ENCODE data around the gene NMD3. TPM values are rescaled to one million over a fixed set of nuclear protein-coding genes. Genes with fewer than 3 reads are reported as not detected.
"Not testable (repeated sequence)": the region's sequence is repeated elsewhere in the genome, so short reads cannot be mapped to it uniquely, and the experiment has no call there.

Gene NMD3
- total RNA-seq = 10 to 100 TPM; 33.5 to 45.5 TPM

DNA sequence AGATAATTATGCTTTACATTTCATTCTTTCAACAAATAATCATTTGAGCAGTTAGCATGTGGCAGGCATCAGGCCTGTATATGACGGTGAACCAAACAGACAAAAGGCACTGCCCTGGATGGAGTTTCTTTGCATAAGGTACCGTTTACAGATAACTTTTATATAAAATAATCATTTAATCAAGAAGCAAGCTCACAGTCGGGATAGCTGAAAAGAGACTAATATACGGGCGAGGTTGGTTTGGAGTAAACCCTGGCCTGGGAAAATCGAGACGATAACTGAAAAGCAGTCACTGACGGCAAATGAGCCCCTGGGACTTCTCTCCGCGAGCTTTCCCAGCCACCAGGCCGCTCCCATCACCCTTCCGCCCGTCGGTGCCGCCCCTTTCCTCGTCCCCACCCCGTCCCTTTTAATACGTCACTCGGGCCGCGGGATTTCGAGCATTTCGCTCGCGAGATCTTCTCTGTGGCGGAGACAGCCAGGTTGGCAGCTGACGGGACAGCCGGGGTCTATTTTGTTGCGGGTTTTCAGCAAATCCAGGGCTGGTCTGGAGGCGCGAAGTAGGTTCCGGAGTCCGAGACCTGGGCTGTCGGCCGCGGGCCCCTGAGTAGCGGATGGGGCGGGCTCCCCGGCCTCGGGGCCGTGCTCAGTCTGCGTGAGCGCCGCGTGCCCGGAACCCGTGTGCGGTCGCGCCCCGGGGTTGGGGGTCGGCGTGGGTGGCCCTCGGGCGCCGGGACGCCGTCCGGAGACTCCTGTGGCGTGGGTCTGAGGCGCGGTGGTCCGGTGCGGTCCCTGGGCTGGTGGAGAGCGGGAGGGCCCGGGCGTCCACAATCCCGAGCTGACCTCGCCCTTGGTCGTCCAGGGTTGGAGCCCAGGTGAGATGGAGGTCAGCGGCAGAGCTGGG lies at the start of gene NMD3:
NMD3 (plus strand) TSS at position 462 of the 904 bp plus-strand sequence. CDS start 703 bp downstream, outside the sequence.
- H3K4me3 ChIP-seq = peak within 1 kb of the TSS; percentile 88
- no peaks in the 10 kb centered on the region for H3K9me3 ChIP-seq
- peaks cover 7% of the 10 kb centered on the region for H3K4me1 ChIP-seq
- peak within 1 kb of the TSS; percentile 81 for H3K27ac ChIP-seq
- peak within 1 kb of the TSS; percentile 76 to 94 for H3K9ac ChIP-seq (ENCODE audit: low read depth in 2 of 2, low read length in 2 of 2)
- no peaks in the 10 kb centered on the region for H3K27me3 ChIP-seq
- DNase-seq = peak; percentile 97
- TF ChIP-seq, protein P1, sequence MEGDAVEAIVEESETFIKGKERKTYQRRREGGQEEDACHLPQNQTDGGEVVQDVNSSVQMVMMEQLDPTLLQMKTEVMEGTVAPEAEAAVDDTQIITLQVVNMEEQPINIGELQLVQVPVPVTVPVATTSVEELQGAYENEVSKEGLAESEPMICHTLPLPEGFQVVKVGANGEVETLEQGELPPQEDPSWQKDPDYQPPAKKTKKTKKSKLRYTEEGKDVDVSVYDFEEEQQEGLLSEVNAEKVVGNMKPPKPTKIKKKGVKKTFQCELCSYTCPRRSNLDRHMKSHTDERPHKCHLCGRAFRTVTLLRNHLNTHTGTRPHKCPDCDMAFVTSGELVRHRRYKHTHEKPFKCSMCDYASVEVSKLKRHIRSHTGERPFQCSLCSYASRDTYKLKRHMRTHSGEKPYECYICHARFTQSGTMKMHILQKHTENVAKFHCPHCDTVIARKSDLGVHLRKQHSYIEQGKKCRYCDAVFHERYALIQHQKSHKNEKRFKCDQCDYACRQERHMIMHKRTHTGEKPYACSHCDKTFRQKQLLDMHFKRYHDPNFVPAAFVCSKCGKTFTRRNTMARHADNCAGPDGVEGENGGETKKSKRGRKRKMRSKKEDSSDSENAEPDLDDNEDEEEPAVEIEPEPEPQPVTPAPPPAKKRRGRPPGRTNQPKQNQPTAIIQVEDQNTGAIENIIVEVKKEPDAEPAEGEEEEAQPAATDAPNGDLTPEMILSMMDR (IDR thresholded peaks at IDR 0.05) = no peak
- intact Hi-C loops (cut with DNase I) = loop anchor here (10.0 kb wide), 1 partner anchor 656 kb away; the partner anchor contains the start of gene KPNA4
- no peaks in the 10 kb centered on the region for H3K36me3 ChIP-seq

DNA sequence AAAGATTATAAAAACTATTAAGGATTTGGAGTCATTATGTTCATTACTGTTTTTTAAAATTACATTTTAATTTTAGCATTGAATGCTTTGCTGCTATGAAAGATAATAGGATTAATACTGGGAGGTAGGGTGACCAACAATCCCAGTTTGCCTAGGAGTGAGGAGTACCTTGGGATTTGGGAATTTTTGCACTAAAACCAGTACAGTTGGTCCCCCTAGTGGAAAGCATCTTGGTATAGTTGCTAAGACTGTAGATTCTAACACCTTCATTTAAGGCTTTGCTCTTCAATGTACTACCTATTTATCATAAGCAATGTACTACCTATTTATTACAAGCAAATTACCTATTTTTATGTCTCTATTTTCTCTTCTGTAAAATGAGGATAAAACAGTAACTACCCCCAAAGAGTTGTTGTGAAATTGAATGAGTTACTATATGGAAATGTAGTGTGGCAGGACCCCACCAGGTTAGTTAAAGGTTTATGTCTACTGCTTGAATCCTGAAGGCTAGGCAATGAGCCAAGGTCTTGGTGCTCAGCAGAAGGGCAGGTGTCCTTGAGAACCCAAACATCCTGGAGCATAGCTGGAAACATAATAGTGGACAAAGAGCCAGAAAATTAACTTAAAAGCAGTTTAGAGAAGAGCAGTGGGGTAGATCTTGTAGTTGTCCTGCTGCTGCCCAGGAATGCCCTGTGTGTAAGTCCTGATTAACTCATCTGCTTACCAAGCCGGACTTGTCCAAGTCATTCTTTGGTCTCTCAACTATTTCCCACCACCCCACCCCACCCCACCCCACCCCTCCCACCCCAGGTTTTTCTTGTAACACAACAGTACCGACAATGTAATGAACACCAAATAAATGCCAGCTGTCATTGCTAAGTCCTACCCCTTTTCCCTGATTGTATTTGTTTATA lies 49.2 kb upstream of the NMD3 start:
- Histone ChIP-seq H3K36me3 (no peaks in the 10 kb centered on the region), H3K9me3 (no peaks in the 10 kb centered on the region), H3K4me1 (no peaks in the 10 kb centered on the region), H3K9ac (ENCODE audit: low read depth in 2 of 2, low read length in 2 of 2) (no peak overlapping the region), H3K27me3 (no peaks in the 10 kb centered on the region), H3K27ac (no peak overlapping the region), H3K4me3 (no peak overlapping the region)
- no peak for DNase-seq
- intact Hi-C loops (cut with DNase I) = no loop called here
- TF ChIP-seq, protein P1 (IDR thresholded peaks at IDR 0.05) = peak; percentile 19

- no peaks in the 10 kb centered on the region for H3K4me1 ChIP-seq
- no peak overlapping the region for H3K4me3 ChIP-seq
- H3K27me3 ChIP-seq = no peaks in the 10 kb centered on the region
- intact Hi-C loops (cut with DNase I) = no loop called here
- H3K27ac ChIP-seq = no peak overlapping the region
- H3K9me3 ChIP-seq = no peaks in the 10 kb centered on the region
- DNase-seq = no peak
- no peak overlapping the region for H3K9ac ChIP-seq (ENCODE audit: low read depth in 2 of 2, low read length in 2 of 2)
- no peaks in the 10 kb centered on the region for H3K36me3 ChIP-seq
- TF ChIP-seq, protein P1 (IDR thresholded peaks at IDR 0.05) = no peak
Measured at GRCh38 chr3:161175506-161175905, 45.6 kb upstream of the NMD3 start.

- intact Hi-C loops (cut with DNase I) = no loop called here
Measured at GRCh38 chr3:161177991-161178390, 43.1 kb upstream of the NMD3 start.

GRCh38 chr3:161181371-161181770 lies 39.7 kb upstream of the NMD3 start:
- H3K27ac ChIP-seq; intact Hi-C loops (cut with DNase I); H3K4me3 ChIP-seq; H3K9me3 ChIP-seq; DNase-seq; H3K9ac ChIP-seq (ENCODE audit: low read depth in 2 of 2, low read length in 2 of 2); H3K27me3 ChIP-seq; H3K4me1 ChIP-seq; H3K36me3 ChIP-seq: not testable (repeated sequence)

More at GRCh38 chr3:161177991-161178390, 43.1 kb upstream of the NMD3 start:
- no peaks in the 10 kb centered on the region for H3K36me3 ChIP-seq
- H3K9me3 ChIP-seq = no peaks in the 10 kb centered on the region
- no peak overlapping the region for H3K9ac ChIP-seq (ENCODE audit: low read depth in 2 of 2, low read length in 2 of 2)
- no peak overlapping the region for H3K4me3 ChIP-seq
- H3K27ac ChIP-seq = no peak overlapping the region
- TF ChIP-seq, protein P1 (IDR thresholded peaks at IDR 0.05) = no peak
- H3K27me3 ChIP-seq = no peaks in the 10 kb centered on the region
- no peak for DNase-seq
- no peaks in the 10 kb centered on the region for H3K4me1 ChIP-seq
